Measurements from ENCODE around the gene ATG4A. TPM values are rescaled to one million over a fixed set of nuclear protein-coding genes. Genes with fewer than 3 reads are reported as not detected.

Gene ATG4A
- 10 to 100 TPM in 3 of 4 donors, 1 to 10 TPM in 1; 9.3 to 23.3 (median 11.1) TPM for total RNA-seq

GRCh38 chrX:108091264-108091877, at the start of gene ATG4A, which contains the start of gene PSMD10:
TSS of gene ATG4A (plus strand) at chrX:108091778. CDS start at chrX:108091827, 49 bp downstream.
TSS of gene PSMD10 (minus strand) at chrX:108091542. CDS start at chrX:108091520, 22 bp downstream.
- Histone ChIP-seq H3K27ac (peak within 1 kb of the TSS; percentile 76 to 90 (median 82)), H3K27me3 (no peaks in the 10 kb centered on the region), H3K9me3 (no peaks in the 10 kb centered on the region), H3K36me3 (peaks cover 0 to 8% (median 0%) of the 10 kb centered on the region in 3 donors), H3K4me1 (peaks cover 0 to 17% (median 0%) of the 10 kb centered on the region in 4 donors), H3K4me3 (peak within 1 kb of the TSS; percentile 50 to 69 (median 57))
- TF ChIP-seq CTCF (IDR thresholded peaks at IDR 0.05) (peak in 2 of 5 experiments; percentile 30 to 44), POLR2A (IDR thresholded peaks at IDR 0.05) (peak; percentile 34 to 61), EP300 (IDR thresholded peaks at IDR 0.05) (peak in 1 of 2 donors; percentile 86)
- DNase-seq (ENCODE audit: low spot score in 2 of 2), result peak; percentile 80 to 85
- 39% methylated on average over 35 of the region's 47 CpGs; no CpG with 5 or more reads in 1 of the 2 donors for WGBS, 2 donors

GRCh38 chrX:108044554-108045256, 46.9 kb upstream of the ATG4A start, which contains the start of gene VSIG1:
TSS of gene VSIG1 (plus strand) at chrX:108045065. CDS start at chrX:108045131, 66 bp downstream.
- Histone ChIP-seq H3K9me3 (no peaks in the 10 kb centered on the region), H3K27ac (no peak within 1 kb of the TSS), H3K4me1 (no peaks in the 10 kb centered on the region), H3K36me3 (no peaks in the 10 kb centered on the region), H3K27me3 (peaks cover 0 to 23% of the 10 kb centered on the region in 2 donors), H3K4me3 (no peak within 1 kb of the TSS)
- DNase-seq (ENCODE audit: low spot score in 2 of 2), result no peak
- no peak for TF ChIP-seq POLR2A (IDR thresholded peaks at IDR 0.05)
- no peak for TF ChIP-seq EP300 (IDR thresholded peaks at IDR 0.05)
- TF ChIP-seq CTCF (IDR thresholded peaks at IDR 0.05), result no peak
- WGBS, 2 donors, result 69 to 80% methylated on average over 10 of the region's 10 CpGs

GRCh38 chrX:108049649-108050048, 41.9 kb upstream of the ATG4A start:
- TF ChIP-seq EP300 (IDR thresholded peaks at IDR 0.05) (no peak), CTCF (IDR thresholded peaks at IDR 0.05) (no peak), POLR2A (IDR thresholded peaks at IDR 0.05) (no peak)
- Histone ChIP-seq H3K4me1 (no peaks in the 10 kb centered on the region), H3K4me3 (no peak overlapping the region), H3K27ac (no peak overlapping the region), H3K36me3 (no peaks in the 10 kb centered on the region), H3K27me3 (peaks cover 0 to 20% of the 10 kb centered on the region in 2 donors), H3K9me3 (no peaks in the 10 kb centered on the region)
- WGBS, 2 donors, result 14 to 33% methylated on average over 1 of the region's 1 CpG
- DNase-seq (ENCODE audit: low spot score in 2 of 2), result no peak

- no peak for TF ChIP-seq CTCF (IDR thresholded peaks at IDR 0.05)
- H3K4me1 ChIP-seq, result no peaks in the 10 kb centered on the region
- DNase-seq (ENCODE audit: low spot score in 2 of 2), result no peak
- H3K4me3 ChIP-seq, result no peak overlapping the region
- no peaks in the 10 kb centered on the region for H3K36me3 ChIP-seq
- H3K9me3 ChIP-seq, result no peaks in the 10 kb centered on the region
- peaks cover 0 to 12% of the 10 kb centered on the region in 2 donors for H3K27me3 ChIP-seq
- H3K27ac ChIP-seq, result no peak overlapping the region
These were observed 38.4 kb upstream of the ATG4A start for GRCh38 chrX:108053218-108053617.

GRCh38 chrX:108055546-108055945, 36.0 kb upstream of the ATG4A start:
- Histone ChIP-seq H3K36me3 (no peaks in the 10 kb centered on the region), H3K4me1 (no peaks in the 10 kb centered on the region), H3K4me3 (no peak overlapping the region), H3K27me3 (peaks cover 0 to 13% of the 10 kb centered on the region in 2 donors), H3K9me3 (no peaks in the 10 kb centered on the region), H3K27ac (no peak overlapping the region)
- TF ChIP-seq EP300 (IDR thresholded peaks at IDR 0.05), result no peak
- TF ChIP-seq CTCF (IDR thresholded peaks at IDR 0.05), result no peak
- TF ChIP-seq POLR2A (IDR thresholded peaks at IDR 0.05), result no peak
- DNase-seq (ENCODE audit: low spot score in 2 of 2), result no peak

Measured in tibial nerve (tissue), 4 donors.